ENCODE results near the gene ZNF335. TPM values are rescaled to one million over a fixed set of nuclear protein-coding genes. Genes with fewer than 3 reads are reported as not detected.

ZNF335 gene
- 22.8 and 23.9 TPM in 2 replicates for total RNA-seq
- 17.3 and 20.4 TPM in 2 replicates for polyA plus RNA-seq
- 8.5 and 11.3 TPM in 2 replicates for polyA plus RNA-seq (2011; cell fraction: cytosol; rRNA removed)
- 59.6 and 68.7 TPM in 2 replicates for polyA plus RNA-seq (2011; cell fraction: nucleus; rRNA removed)
- polyA plus RNA-seq (2012), result 9.2 and 10.8 TPM in 2 replicates
- polyA minus RNA-seq, result 24.7 and 32.9 TPM in 2 replicates
- 8.7 TPM for polyA minus RNA-seq (2011; cell fraction: cytosol; rRNA and poly(A)+ RNA removed)
- polyA minus RNA-seq (2011; cell fraction: nucleus; rRNA and poly(A)+ RNA removed), result 45.1 and 55.4 TPM in 2 replicates
- percentile 64 among the genes with signal in this experiment for Bru-seq, nascent RNA
- percentile 72 among the genes with signal in this experiment for BruChase-seq, experiment 1, labeled RNA remaining after a 6-hour chase
- BruChase-seq, experiment 2, labeled RNA remaining after a 2-hour chase, result percentile 72 among the genes with signal in this experiment
- long read RNA-seq, full-length matches to known transcripts, result 5 of 30 reads
- long read RNA-seq, partial matches to known transcripts, result 14 of 30 reads
- long read RNA-seq, other reads (novel, unspliced or antisense), result 11 of 30 reads

GRCh38 chr20:45971675-45972499 is at the start of gene ZNF335:
Gene ZNF335, minus strand, starts transcription at chr20:45972203. Its CDS starts 793 bp downstream, at chr20:45971410.
- peak within 1 kb of the TSS; percentile 93 for H2AFZ ChIP-seq (ENCODE audit: low read depth, low read length)
- H4K20me1 ChIP-seq (replicated peaks; ENCODE audit: control insufficient read depth, extremely low read depth, insufficient read depth, low read length), result no peaks in the 10 kb centered on the region
- FAIRE-seq, result no peak
- H3K36me3 ChIP-seq (ENCODE audit: control insufficient read depth in 2 of 2, extremely low read depth in 1 of 2, insufficient read depth in 2 of 2, low read length in 2 of 2), result peaks cover 0 to 16% of the 10 kb centered on the region in 2 experiments
- ChIA-PET CTCF (interaction anchor here (0.9 to 8.7 kb wide), 9 partner anchors 12 to 173 kb away, joined by 3 to 80 read pairs (median 13); partner anchors contain the start of genes CTSA and NEURL2), POLR2A (no interaction called here)
- peaks cover 2 to 3% of the 10 kb centered on the region in 2 experiments for H3K27me3 ChIP-seq (ENCODE audit: control insufficient read depth in 2 of 2, insufficient read depth in 2 of 2, low read length in 2 of 2)
- peak within 1 kb of the TSS; percentile 100 for H3K9ac ChIP-seq (replicated peaks; ENCODE audit: extremely low read depth, insufficient read depth, low read length)
- no peaks in the 10 kb centered on the region for H3K9me3 ChIP-seq (replicated peaks; ENCODE audit: control insufficient read depth, insufficient read depth, low read length)
- no peaks in the 10 kb centered on the region for H3K9me1 ChIP-seq (replicated peaks; ENCODE audit: control insufficient read depth, extremely low read depth, insufficient read depth, low read length)
- TSS peak; percentile 97 for BruUV-seq (replicated peaks)
- peaks cover 23% of the 10 kb centered on the region for H3K79me2 ChIP-seq (ENCODE audit: control insufficient read depth, insufficient read depth, low read length)
- intact Hi-C loops (cut with micrococcal nuclease), result loop anchor here (1.0 to 5.0 kb wide), 6 partner anchors 38 to 1005 kb away; partner anchors contain the start of genes CTSA, NCOA5, NEURL2 and PCIF1
- H3K4me2 ChIP-seq (ENCODE audit: insufficient read depth, low read length), result peak within 1 kb of the TSS; percentile 83
- peak within 1 kb of the TSS; percentile 100 for H3K27ac ChIP-seq (ENCODE audit: insufficient read depth, low read depth, low read length)
- H3K4me3 ChIP-seq (replicated peaks in 1 of 3; ENCODE audit: insufficient read depth in 1 of 3, low read depth in 1 of 3, low read length in 3 of 3), result peak within 1 kb of the TSS; percentile 57 to 79 (median 72)
- TF ChIP-seq, protein P1, sequence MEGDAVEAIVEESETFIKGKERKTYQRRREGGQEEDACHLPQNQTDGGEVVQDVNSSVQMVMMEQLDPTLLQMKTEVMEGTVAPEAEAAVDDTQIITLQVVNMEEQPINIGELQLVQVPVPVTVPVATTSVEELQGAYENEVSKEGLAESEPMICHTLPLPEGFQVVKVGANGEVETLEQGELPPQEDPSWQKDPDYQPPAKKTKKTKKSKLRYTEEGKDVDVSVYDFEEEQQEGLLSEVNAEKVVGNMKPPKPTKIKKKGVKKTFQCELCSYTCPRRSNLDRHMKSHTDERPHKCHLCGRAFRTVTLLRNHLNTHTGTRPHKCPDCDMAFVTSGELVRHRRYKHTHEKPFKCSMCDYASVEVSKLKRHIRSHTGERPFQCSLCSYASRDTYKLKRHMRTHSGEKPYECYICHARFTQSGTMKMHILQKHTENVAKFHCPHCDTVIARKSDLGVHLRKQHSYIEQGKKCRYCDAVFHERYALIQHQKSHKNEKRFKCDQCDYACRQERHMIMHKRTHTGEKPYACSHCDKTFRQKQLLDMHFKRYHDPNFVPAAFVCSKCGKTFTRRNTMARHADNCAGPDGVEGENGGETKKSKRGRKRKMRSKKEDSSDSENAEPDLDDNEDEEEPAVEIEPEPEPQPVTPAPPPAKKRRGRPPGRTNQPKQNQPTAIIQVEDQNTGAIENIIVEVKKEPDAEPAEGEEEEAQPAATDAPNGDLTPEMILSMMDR (IDR thresholded peaks at IDR 0.05; ENCODE audit: extremely low read depth in 1 of 2, insufficient read depth in 1 of 2, low read depth in 1 of 2, low read length in 2 of 2), result peak in 1 of 2 donors; percentile 17
- TF ChIP-seq, protein P2, sequence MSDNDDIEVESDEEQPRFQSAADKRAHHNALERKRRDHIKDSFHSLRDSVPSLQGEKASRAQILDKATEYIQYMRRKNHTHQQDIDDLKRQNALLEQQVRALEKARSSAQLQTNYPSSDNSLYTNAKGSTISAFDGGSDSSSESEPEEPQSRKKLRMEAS (IDR thresholded peaks at IDR 0.05; ENCODE audit: insufficient read depth, insufficient read length), result peak; percentile 87
- no peak for TF ChIP-seq EZH2 (IDR thresholded peaks at IDR 0.05; ENCODE audit: borderline replicate concordance, low read depth, low read length, severe bottlenecking)
- peak; percentile 87 for TF ChIP-seq POLR2AphosphoS5 (IDR thresholded peaks at IDR 0.05; ENCODE audit: insufficient read depth, low read depth, low read length)
- no peak for TF ChIP-seq GATA2 (IDR thresholded peaks at IDR 0.05; ENCODE audit: insufficient read depth, insufficient read length, low read depth, low read length)
- peak; percentile 84 for TF ChIP-seq JUN (IDR thresholded peaks at IDR 0.05; ENCODE audit: borderline replicate concordance, insufficient read depth, insufficient read length, low read depth)
- TF ChIP-seq FOS (IDR thresholded peaks at IDR 0.05; ENCODE audit: borderline replicate concordance, insufficient read depth, low read length), result peak; percentile 16
- TF ChIP-seq MYC (IDR thresholded peaks at IDR 0.05; ENCODE audit: low read depth, low read length), result peak; percentile 0
- TF ChIP-seq POLR2A (IDR thresholded peaks at IDR 0.05; ENCODE audit: low read depth, low read length), result no peak
- H3K4me1 ChIP-seq (ENCODE audit: control insufficient read depth, extremely low read depth, insufficient read depth, low read length), result peaks cover 14% of the 10 kb centered on the region
- dilution Hi-C loops (cut with MboI; ENCODE audit: extremely low pct_ligation_motif_present, low sequenced_read_pairs), result no loop called here
- peak; percentile 95 for DNase-seq (ENCODE audit: low read depth, low spot score)
